ENCODE measurements around the gene RIPOR3. TPM values are rescaled to one million over a fixed set of nuclear protein-coding genes. Genes with fewer than 3 reads are reported as not detected.

RIPOR3 gene
- total RNA-seq, 1 donor from 2014 or later, result not detected

DNA sequence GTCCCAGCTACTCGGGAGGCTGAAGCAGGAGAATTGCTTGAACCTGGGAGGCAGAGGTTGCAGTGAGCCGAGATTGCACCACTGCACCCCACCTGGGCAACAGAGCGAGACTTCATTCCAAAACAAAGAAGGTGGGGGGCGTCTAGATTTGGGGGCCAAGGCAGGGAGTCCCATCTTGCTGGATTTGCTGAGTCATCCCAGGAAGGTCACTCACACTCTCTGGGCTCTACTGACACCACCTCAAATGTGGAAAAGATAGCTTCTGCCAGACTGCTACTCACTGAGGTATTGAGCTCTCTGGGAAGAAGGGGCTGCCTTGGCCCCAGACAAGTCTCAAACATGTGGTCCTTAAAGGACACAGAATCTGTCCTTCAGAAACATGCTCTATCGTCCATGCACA lies 74.3 kb downstream of the RIPOR3 start:
- Mint-ChIP-seq H3K36me3 (ENCODE audit: low read depth) (peaks cover 3% of the 10 kb centered on the region), H3K9me3 (peaks cover 16% of the 10 kb centered on the region), H3K27ac (no peak overlapping the region), H3K27me3 (ENCODE audit: insufficient read depth) (no peaks in the 10 kb centered on the region), H3K4me1 (ENCODE audit: low read depth) (no peaks in the 10 kb centered on the region), H3K4me3 (no peak overlapping the region)
- no peak for DNase-seq (ENCODE audit: low spot score)
- intact Hi-C loops (cut with micrococcal nuclease), result no loop called here

GRCh38 chr20:50615407-50615806 lies 75.9 kb downstream of the RIPOR3 start:
- Mint-ChIP-seq H3K36me3 (ENCODE audit: low read depth) (peaks cover 3% of the 10 kb centered on the region), H3K27ac (no peak overlapping the region), H3K4me1 (ENCODE audit: low read depth) (no peaks in the 10 kb centered on the region), H3K9me3 (peaks cover 5% of the 10 kb centered on the region), H3K4me3 (no peak overlapping the region), H3K27me3 (ENCODE audit: insufficient read depth) (no peaks in the 10 kb centered on the region)
- no peak for DNase-seq (ENCODE audit: low spot score)
- intact Hi-C loops (cut with micrococcal nuclease), result no loop called here

DNA sequence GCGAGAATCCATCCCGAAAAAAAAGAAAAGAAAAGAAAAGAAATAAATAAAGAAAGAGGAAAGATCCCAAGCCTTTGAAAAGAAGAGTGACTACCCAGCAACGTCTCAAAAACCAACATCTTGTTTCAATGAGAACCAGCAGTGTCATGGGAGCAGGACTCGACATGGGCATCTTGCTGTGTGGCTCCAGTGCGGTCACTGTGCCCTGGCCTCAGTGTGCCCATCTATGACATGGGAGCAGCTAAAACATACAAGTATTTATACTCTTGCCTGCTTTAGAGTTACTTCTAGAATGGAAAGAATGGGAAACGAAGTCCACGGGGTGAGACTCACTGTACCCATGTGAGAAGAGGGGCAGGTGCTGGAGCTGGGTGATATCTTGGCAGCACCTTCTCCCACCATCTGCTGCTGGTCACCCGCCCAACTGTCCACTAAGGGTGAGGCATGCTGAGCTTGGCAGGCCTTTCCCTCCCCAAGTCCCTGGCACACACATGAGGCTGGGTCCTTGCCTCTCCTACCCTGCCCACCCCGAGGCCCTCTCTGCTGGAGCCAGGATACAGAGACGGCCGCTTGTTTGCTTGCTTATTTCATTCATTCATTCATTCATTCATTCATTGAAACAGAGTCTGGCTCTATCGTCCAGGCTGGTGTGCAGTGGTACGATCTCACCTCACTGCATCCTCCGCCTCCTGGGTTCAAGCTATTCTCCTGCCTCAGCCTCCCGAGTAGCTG lies 77.7 kb downstream of the RIPOR3 start:
- Mint-ChIP-seq H3K4me3 (no peak overlapping the region), H3K9me3 (no peaks in the 10 kb centered on the region), H3K4me1 (ENCODE audit: low read depth) (no peaks in the 10 kb centered on the region), H3K27ac (no peak overlapping the region), H3K36me3 (ENCODE audit: low read depth) (no peaks in the 10 kb centered on the region), H3K27me3 (ENCODE audit: insufficient read depth) (no peaks in the 10 kb centered on the region)
- intact Hi-C loops (cut with micrococcal nuclease), result no loop called here
- no peak for DNase-seq (ENCODE audit: low spot score)

- Mint-ChIP-seq H3K36me3 (ENCODE audit: low read depth) (no peaks in the 10 kb centered on the region), H3K27me3 (ENCODE audit: insufficient read depth) (no peaks in the 10 kb centered on the region), H3K9me3 (no peaks in the 10 kb centered on the region), H3K4me3 (no peak overlapping the region), H3K4me1 (ENCODE audit: low read depth) (no peaks in the 10 kb centered on the region), H3K27ac (no peak overlapping the region)
- intact Hi-C loops (cut with micrococcal nuclease), result no loop called here
- DNase-seq (ENCODE audit: low spot score), result no peak
Measured at GRCh38 chr20:50611128-50611810, 80.1 kb downstream of the RIPOR3 start.

- intact Hi-C loops (cut with micrococcal nuclease), result no loop called here
- H3K9me3 Mint-ChIP-seq, result no peaks in the 10 kb centered on the region
- no peak overlapping the region for H3K27ac Mint-ChIP-seq
- no peaks in the 10 kb centered on the region for H3K27me3 Mint-ChIP-seq (ENCODE audit: insufficient read depth)
- DNase-seq (ENCODE audit: low spot score), result no peak
- no peaks in the 10 kb centered on the region for H3K4me1 Mint-ChIP-seq (ENCODE audit: low read depth)
- no peaks in the 10 kb centered on the region for H3K36me3 Mint-ChIP-seq (ENCODE audit: low read depth)
- no peak overlapping the region for H3K4me3 Mint-ChIP-seq
Measured at GRCh38 chr20:50610212-50610718, 81.1 kb downstream of the RIPOR3 start.

GRCh38 chr20:50609438-50609989 lies 81.8 kb downstream of the RIPOR3 start:
- Mint-ChIP-seq H3K4me3 (no peak overlapping the region), H3K27me3 (ENCODE audit: insufficient read depth) (no peaks in the 10 kb centered on the region), H3K9me3 (no peaks in the 10 kb centered on the region), H3K36me3 (ENCODE audit: low read depth) (no peaks in the 10 kb centered on the region), H3K27ac (no peak overlapping the region), H3K4me1 (ENCODE audit: low read depth) (no peaks in the 10 kb centered on the region)
- DNase-seq (ENCODE audit: low spot score), result no peak
- intact Hi-C loops (cut with micrococcal nuclease), result no loop called here

- no peaks in the 10 kb centered on the region for H3K36me3 Mint-ChIP-seq (ENCODE audit: low read depth)
- intact Hi-C loops (cut with micrococcal nuclease), result no loop called here
- H3K27ac Mint-ChIP-seq, result no peak overlapping the region
- no peak for DNase-seq (ENCODE audit: low spot score)
- H3K9me3 Mint-ChIP-seq, result no peaks in the 10 kb centered on the region
- H3K27me3 Mint-ChIP-seq (ENCODE audit: insufficient read depth), result no peaks in the 10 kb centered on the region
- no peak overlapping the region for H3K4me3 Mint-ChIP-seq
- no peaks in the 10 kb centered on the region for H3K4me1 Mint-ChIP-seq (ENCODE audit: low read depth)
Measured at GRCh38 chr20:50608750-50609104, 82.6 kb downstream of the RIPOR3 start.

DNA sequence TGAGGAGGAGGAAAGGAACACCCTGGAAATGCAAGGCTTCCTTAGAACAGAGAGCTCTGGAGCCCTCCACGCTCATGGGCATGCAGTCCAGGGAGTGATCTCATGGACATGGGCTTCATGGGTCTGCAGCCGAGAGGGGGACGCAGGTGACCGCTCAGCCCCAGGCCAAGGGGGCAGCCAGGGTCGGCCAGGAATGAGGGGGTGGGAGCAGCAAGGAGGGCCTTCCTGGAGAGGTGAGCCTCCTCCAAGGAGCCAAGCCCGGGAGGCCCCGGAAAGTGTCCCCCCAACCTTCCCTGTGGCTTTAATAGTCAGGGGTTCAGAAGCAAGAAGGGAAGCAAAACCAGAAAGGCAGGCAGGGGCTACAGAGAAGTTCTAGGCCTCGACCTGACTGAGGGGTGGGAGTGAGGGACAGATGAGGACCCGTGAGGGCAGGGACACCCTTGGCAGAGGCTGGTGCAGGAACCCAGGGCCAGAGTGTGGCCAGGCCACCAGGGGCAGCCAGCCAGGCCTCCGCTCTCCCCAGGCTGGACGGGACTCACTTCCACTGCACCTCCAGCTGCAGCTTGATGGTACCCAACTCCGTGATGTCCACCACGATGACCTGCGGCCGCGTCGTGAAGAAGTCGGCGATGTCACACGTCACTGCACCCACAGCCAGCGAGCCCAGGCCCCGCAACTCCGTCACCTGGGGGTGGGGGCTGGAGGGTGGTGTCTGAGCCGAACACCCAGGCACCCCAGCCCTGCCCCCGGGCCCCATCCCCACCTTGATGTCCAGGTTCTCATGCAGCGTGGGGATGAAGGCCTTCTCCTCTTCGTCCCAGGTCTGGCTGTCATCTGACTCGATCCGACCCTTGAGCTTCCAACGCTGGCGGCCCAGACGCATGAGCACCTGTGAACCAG lies 83.2 kb downstream of the RIPOR3 start:
- H3K27ac Mint-ChIP-seq, result no peak overlapping the region
- H3K9me3 Mint-ChIP-seq, result no peaks in the 10 kb centered on the region
- intact Hi-C loops (cut with micrococcal nuclease), result no loop called here

DNA sequence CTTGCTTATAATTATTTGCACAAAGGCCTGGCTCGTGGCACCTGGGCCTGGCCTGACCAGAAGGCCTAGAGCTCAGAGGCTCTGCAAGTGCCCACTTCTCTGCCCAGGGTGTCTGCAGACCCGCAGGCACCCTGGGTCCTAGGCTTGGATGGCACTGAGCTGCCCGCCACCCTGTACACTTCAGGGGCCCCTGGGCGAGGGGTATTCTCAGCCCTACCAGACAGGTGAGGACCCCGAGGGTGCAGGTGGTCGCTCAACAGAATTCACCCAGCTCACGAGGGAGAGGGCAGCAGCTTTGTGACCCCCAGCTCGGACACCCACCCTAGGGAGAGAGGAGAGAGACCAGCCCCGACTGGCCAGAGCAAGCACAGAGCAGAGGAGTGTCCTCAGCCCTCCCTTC lies 83.9 kb downstream of the RIPOR3 start:
- Mint-ChIP-seq H3K4me1 (ENCODE audit: low read depth) (no peaks in the 10 kb centered on the region), H3K9me3 (no peaks in the 10 kb centered on the region), H3K4me3 (no peak overlapping the region), H3K36me3 (ENCODE audit: low read depth) (no peaks in the 10 kb centered on the region), H3K27me3 (ENCODE audit: insufficient read depth) (no peaks in the 10 kb centered on the region), H3K27ac (no peak overlapping the region)
- no peak for DNase-seq (ENCODE audit: low spot score)
- intact Hi-C loops (cut with micrococcal nuclease), result no loop called here

More for the DNA sequence above, 83.2 kb downstream of the RIPOR3 start:
- Mint-ChIP-seq H3K27me3 (ENCODE audit: insufficient read depth) (no peaks in the 10 kb centered on the region), H3K36me3 (ENCODE audit: low read depth) (no peaks in the 10 kb centered on the region), H3K4me3 (no peak overlapping the region), H3K4me1 (ENCODE audit: low read depth) (no peaks in the 10 kb centered on the region)
- DNase-seq (ENCODE audit: low spot score), result no peak

DNA sequence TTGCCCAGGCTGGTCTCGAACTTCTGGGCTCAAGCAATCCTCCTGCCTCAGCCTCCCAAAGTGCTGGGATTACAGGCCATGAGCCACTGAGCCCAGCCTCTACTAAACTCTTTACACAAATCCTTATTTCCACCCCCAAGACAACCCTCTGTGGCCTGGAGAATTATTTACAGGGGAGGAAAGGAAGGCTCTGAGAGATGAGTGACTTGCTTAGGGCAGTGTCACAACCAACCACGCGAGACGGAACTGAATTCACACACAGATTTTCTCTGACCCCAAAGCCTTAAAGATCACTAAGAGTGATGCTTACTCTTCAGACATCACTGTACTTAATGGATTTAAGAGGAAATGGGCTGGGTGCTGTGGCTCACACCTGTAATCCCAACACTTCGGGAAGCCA lies 86.2 kb downstream of the RIPOR3 start:
- Mint-ChIP-seq H3K4me1 (ENCODE audit: low read depth) (no peaks in the 10 kb centered on the region), H3K4me3 (no peak overlapping the region), H3K36me3 (ENCODE audit: low read depth) (no peaks in the 10 kb centered on the region), H3K27me3 (ENCODE audit: insufficient read depth) (no peaks in the 10 kb centered on the region), H3K9me3 (no peaks in the 10 kb centered on the region), H3K27ac (no peak overlapping the region)
- no peak for DNase-seq (ENCODE audit: low spot score)
- intact Hi-C loops (cut with micrococcal nuclease), result no loop called here

DNA sequence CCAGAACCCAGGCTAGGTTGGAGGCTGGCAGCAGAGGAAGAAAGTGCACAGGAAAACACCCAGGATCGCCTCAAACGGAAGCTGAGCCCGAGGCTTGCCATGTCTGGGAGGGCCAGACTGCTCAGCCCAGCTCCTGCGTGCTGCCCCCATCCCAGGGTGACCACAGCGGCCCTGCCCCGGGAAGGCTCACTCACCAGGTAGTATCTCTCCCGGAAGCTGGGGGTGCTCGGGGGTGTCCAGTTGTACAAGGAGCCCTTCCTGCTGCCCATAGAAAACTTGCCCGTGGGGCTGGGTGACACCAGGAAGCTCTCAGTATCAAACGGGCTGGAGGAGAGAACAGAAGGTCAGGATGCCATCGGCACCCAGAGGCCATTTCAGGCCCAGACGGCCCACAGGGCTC lies 86.9 kb downstream of the RIPOR3 start:
- H3K27ac Mint-ChIP-seq, result no peak overlapping the region
- no peaks in the 10 kb centered on the region for H3K36me3 Mint-ChIP-seq (ENCODE audit: low read depth)
- H3K4me1 Mint-ChIP-seq (ENCODE audit: low read depth), result no peaks in the 10 kb centered on the region
- H3K9me3 Mint-ChIP-seq, result no peaks in the 10 kb centered on the region
- no peak overlapping the region for H3K4me3 Mint-ChIP-seq
- H3K27me3 Mint-ChIP-seq (ENCODE audit: insufficient read depth), result no peaks in the 10 kb centered on the region
- intact Hi-C loops (cut with micrococcal nuclease), result no loop called here
- no peak for DNase-seq (ENCODE audit: low spot score)

GRCh38 chr20:50602432-50603088 lies 88.8 kb downstream of the RIPOR3 start:
- no peak for DNase-seq (ENCODE audit: low spot score)
- Mint-ChIP-seq H3K27me3 (ENCODE audit: insufficient read depth) (peaks cover 3% of the 10 kb centered on the region), H3K27ac (no peak overlapping the region), H3K4me3 (no peak overlapping the region), H3K36me3 (ENCODE audit: low read depth) (no peaks in the 10 kb centered on the region), H3K4me1 (ENCODE audit: low read depth) (no peaks in the 10 kb centered on the region), H3K9me3 (no peaks in the 10 kb centered on the region)
- intact Hi-C loops (cut with micrococcal nuclease), result no loop called here

All from activated T-helper 1 cell treated with anti-CD3 and anti-CD28 coated beads, Interleukin-12 subunit alpha, Interleukin-12 subunit beta, Interleukin-2, Interleukin-4 antibody, amounts not matched to agents 30 ng/mL and 10 ng/mL and 1 ng/mL, durations not matched to agents 14 hours and 24 hours and 36 hours (primary cell).